Mesothelial cell of epicardium (in vitro differentiated cells): ENCODE results near the gene FAM107A. TPM values are rescaled to one million over a fixed set of nuclear protein-coding genes. Genes with fewer than 3 reads are reported as not detected.
A peak's percentile ranks its signal among the peaks of the same experiment; 100 is the strongest.
"Not testable (repeated sequence)": the region's sequence is repeated elsewhere in the genome, so short reads cannot be mapped to it uniquely, and the experiment has no call there.

Experiments
- DNase-seq, 2 experiments: peaks; one replicate each; pipeline ENCODE4 v3.0.0; 2021; ENCODE audit warnings: low spot score in 2 of 2; ENCODE audit not compliant: unreplicated experiment in 2 of 2
- H3K27ac Mint-ChIP-seq: 2 replicates; pipeline ENCODE4 v1.8.0; 2021; ENCODE audit warnings: mixed read lengths
- H3K27me3 Mint-ChIP-seq: 2 replicates; pipeline ENCODE4 v1.8.0; 2021; ENCODE audit warnings: low read depth, mixed read lengths
- H3K36me3 Mint-ChIP-seq: 2 replicates; pipeline ENCODE4 v1.8.0; 2021; ENCODE audit warnings: mixed read lengths
- H3K4me1 Mint-ChIP-seq: 2 replicates; pipeline ENCODE4 v1.8.0; 2021; ENCODE audit warnings: mixed read lengths
- H3K4me3 Mint-ChIP-seq: 2 replicates; pipeline ENCODE4 v1.8.0; 2021; ENCODE audit warnings: mild to moderate bottlenecking, moderate library complexity, mixed read lengths
- H3K9me3 Mint-ChIP-seq: 2 replicates; pipeline ENCODE4 v1.8.0; 2021; ENCODE audit warnings: mixed read lengths
- total RNA-seq: library from RNA; stranded (reverse); gene quantifications from 3 replicates; pipeline ENCODE4 v1.2.1, GENCODE V29; 2021
- TF ChIP-seq, protein P1 (sequence below): fragments of 200-600 bp; sonication (generic); IDR thresholded peaks from one replicate; pipeline ENCODE4 v1.5.0; 2021; ENCODE audit warnings: antibody characterized with exemption; ENCODE audit not compliant: unreplicated experiment

Gene FAM107A
- total RNA-seq, 1 donor from 2014 or later, result not detected

DNA sequence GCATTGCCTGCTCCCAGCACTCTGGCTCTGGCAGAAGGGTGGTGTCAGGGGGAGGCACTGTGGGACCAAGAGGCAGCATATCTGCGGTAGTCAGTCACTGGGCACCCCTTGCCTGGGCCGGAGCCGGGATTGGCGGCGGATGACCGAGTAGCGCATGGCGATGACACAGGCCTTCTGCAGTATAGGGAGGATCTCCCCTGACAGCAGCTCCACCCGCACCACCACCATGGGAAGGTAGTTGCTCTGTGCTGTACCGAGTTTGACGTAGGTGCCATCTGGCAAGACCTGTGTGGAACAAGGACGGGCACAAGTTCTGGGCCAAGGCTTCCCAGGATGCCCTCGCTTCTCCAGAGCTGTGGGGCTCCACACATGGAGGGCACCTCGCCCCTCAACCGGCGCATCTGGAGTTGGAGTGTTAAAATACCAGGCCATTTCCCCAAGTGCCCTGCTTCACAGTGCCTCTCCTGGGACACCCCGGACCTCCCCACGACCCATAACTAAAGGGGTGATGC lies 46.8 kb downstream of the FAM107A start:
- DNase-seq, result no peak
- H3K36me3 Mint-ChIP-seq, result peaks cover 4% of the 10 kb centered on the region
- H3K27me3 Mint-ChIP-seq, result no peaks in the 10 kb centered on the region
- TF ChIP-seq, protein P1, sequence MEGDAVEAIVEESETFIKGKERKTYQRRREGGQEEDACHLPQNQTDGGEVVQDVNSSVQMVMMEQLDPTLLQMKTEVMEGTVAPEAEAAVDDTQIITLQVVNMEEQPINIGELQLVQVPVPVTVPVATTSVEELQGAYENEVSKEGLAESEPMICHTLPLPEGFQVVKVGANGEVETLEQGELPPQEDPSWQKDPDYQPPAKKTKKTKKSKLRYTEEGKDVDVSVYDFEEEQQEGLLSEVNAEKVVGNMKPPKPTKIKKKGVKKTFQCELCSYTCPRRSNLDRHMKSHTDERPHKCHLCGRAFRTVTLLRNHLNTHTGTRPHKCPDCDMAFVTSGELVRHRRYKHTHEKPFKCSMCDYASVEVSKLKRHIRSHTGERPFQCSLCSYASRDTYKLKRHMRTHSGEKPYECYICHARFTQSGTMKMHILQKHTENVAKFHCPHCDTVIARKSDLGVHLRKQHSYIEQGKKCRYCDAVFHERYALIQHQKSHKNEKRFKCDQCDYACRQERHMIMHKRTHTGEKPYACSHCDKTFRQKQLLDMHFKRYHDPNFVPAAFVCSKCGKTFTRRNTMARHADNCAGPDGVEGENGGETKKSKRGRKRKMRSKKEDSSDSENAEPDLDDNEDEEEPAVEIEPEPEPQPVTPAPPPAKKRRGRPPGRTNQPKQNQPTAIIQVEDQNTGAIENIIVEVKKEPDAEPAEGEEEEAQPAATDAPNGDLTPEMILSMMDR, result no peak
- H3K27ac Mint-ChIP-seq, result no peak overlapping the region
- H3K4me3 Mint-ChIP-seq, result no peak overlapping the region
- H3K9me3 Mint-ChIP-seq, result no peaks in the 10 kb centered on the region
- peaks cover 12% of the 10 kb centered on the region for H3K4me1 Mint-ChIP-seq

DNA sequence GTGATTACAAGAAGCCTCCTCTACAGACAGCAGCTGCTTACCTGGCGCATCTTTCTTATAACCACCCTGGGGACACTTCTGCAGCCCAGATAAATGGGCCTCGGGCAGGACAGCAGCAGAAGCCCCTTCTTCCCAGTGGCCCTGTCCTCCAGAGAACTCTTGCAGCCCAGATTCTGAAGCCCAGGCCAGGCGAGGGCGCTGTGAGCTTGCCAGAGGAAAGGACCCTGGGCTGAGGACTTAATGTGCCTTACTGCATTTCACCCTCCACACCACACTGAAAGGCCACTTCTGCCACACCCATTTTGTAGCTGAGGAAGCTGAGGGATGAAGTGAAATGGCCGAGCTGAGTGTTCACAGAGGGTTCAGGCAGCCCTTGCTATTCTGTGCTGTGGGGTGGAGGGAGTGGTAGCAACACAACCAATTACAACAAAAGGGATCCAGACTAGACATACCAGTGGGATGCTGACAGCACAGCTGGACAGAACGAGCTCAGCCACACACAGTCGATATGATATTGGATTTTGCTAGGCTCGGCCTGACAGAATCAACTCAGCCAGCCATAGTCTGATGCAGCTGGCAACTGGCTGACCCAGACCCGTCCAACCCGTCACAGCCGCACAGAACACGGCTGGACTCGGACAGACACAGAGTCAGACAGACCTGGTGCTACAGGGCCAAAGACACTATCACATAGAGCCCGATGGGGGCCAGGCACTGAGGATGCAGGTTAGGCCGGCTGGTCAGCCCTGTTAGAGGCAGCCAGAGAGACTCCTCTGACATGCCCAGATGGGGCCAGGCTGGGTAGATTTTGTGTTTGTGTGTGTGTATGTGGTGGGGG lies 47.5 kb downstream of the FAM107A start:
- Mint-ChIP-seq H3K4me3 (no peak overlapping the region), H3K27me3 (no peaks in the 10 kb centered on the region), H3K9me3 (no peaks in the 10 kb centered on the region), H3K36me3 (peaks cover 4% of the 10 kb centered on the region), H3K4me1 (peaks cover 12% of the 10 kb centered on the region), H3K27ac (no peak overlapping the region)
- TF ChIP-seq, protein P1, result no peak
- no peak for DNase-seq

DNA sequence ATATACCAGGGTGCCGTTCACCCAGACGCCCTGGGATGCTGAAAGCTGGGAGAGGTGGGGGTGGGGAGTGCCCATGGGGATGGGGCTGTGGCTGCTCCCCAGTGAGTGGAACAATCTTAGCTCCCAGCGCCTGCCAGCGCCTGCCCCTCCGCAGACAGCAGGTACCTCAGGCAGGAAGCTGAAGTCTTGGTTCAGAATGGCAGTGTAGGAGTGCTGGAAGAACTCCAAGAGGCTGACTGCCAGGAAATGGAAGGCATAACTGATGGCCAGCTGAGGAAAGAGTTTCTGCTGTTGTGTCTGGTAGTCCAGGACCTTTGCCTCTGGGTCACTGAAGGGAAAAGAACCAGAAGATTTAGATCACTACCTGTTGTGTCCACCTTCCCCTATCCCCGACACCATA lies 48.6 kb downstream of the FAM107A start:
- H3K9me3 Mint-ChIP-seq, result no peaks in the 10 kb centered on the region
- TF ChIP-seq, protein P1, result no peak
- H3K4me3 Mint-ChIP-seq, result no peak overlapping the region
- H3K27ac Mint-ChIP-seq, result no peak overlapping the region
- no peaks in the 10 kb centered on the region for H3K27me3 Mint-ChIP-seq
- DNase-seq, result no peak
- H3K4me1 Mint-ChIP-seq, result peaks cover 12% of the 10 kb centered on the region
- peaks cover 2% of the 10 kb centered on the region for H3K36me3 Mint-ChIP-seq

DNA sequence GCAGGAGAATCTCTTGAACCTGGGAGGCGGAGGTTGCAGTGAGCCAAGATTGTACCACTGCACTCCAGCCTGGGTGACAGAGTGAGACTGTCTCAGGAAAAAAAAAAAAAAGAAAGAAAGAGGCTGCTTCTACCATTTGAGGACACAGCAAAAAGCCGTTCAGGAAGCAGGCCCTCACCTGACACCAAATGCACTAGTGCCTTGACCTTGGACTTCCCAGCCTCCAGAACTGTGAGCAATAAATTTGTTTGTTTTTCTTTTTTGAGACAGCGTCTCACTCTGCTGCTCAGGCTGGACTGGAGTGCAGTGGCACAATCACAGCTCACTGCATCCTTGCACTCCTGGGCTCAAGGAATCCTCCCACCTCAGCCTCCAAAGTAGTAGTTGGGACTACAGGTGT lies 49.8 kb downstream of the FAM107A start:
- H3K27ac Mint-ChIP-seq, H3K36me3 Mint-ChIP-seq, H3K9me3 Mint-ChIP-seq, H3K4me1 Mint-ChIP-seq, H3K27me3 Mint-ChIP-seq, DNase-seq, H3K4me3 Mint-ChIP-seq: not testable (repeated sequence)

DNA sequence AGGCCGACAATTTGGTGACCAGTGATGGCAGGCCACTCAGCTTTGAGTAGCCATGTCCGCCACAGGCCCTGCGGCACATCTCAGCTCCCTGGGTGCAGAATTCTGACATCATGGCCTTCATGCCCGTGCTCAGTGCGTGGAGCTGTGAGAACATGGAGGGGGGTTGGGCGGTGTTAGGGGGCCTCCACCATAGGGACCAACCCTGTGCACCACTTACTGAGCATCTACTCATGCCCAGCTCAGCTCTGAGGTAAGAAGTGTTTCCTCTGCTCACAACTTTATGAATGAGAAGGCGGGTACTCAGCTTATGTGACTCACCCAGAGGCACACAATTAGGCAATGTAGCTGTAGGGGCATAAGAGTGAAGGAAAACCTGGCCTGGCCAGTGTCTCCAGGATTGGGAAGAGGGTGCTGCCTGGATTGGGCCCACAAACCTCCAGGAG lies 50.7 kb downstream of the FAM107A start:
- DNase-seq, result no peak
- Mint-ChIP-seq H3K36me3 (peaks cover 2% of the 10 kb centered on the region), H3K4me1 (peaks cover 9% of the 10 kb centered on the region), H3K27ac (no peak overlapping the region), H3K4me3 (no peak overlapping the region), H3K9me3 (no peaks in the 10 kb centered on the region), H3K27me3 (peaks cover 5% of the 10 kb centered on the region)
- TF ChIP-seq, protein P1, result no peak

DNA sequence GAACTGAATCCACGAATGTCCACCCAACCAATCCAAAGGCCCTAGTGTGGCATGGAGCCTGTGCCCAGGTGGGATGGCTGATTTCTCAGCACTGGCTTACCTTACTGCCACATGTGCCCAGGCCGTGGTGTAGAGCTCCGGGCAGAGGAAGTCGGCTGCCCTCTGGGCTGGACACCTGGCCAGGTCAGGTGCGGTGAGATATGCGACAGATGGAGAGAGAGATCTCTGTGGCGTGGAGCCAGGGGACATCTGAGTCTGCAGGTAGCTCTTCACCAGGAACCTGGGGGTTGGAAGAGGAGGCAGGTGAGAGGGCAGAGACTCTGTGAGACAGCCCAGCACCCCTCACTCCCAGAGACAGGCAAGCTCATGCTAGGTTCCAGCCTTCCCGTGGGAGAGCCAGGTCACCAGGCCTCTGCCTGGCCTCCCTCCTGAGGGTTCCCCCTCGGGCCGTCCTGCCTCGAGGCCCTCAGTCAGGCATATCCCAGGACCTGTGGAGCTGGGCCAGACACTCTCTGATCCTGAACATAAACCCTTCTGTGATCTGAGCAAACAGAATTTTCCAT lies 52.8 kb downstream of the FAM107A start:
- H3K27me3 Mint-ChIP-seq, result peaks cover 16% of the 10 kb centered on the region
- TF ChIP-seq, protein P1, result no peak
- H3K9me3 Mint-ChIP-seq, result no peaks in the 10 kb centered on the region
- no peak overlapping the region for H3K27ac Mint-ChIP-seq
- H3K36me3 Mint-ChIP-seq, result peaks cover 2% of the 10 kb centered on the region
- H3K4me1 Mint-ChIP-seq, result peaks cover 9% of the 10 kb centered on the region
- H3K4me3 Mint-ChIP-seq, result no peak overlapping the region
- peak in 1 of 2 experiments; percentile 34 for DNase-seq
